K562 (cell line): ENCODE data around the gene DGCR6. TPM values are rescaled to one million over a fixed set of nuclear protein-coding genes. Genes with fewer than 3 reads are reported as not detected.
"Not testable (repeated sequence)": the region's sequence is repeated elsewhere in the genome, so short reads cannot be mapped to it uniquely, and the experiment has no call there.

Experiments used
- ATAC-seq: fragments of 200-7000 bp; cut with Tn5 transposase; 3 replicates; pipeline ENCODE4 v1.9.1; 2020; ENCODE audit warnings: moderate library complexity
- BruUV-seq: library from RNA; stranded (reverse); fragments of 400-500 nt; replicated peaks from 2 replicates; lab custom pipeline; 2021; lab: Mats Ljungman, UMichigan
- CTCF ChIA-PET: fragments of 300-600 bp; formaldehyde crosslinking; extraction: SDS; loops from one replicate; lab custom pipeline; 2021; ENCODE audit warnings: low intra/inter-chr PET ratio; lab: Yijun Ruan, JAX
- POLR2A ChIA-PET: fragments of 300-600, 350-650 bp; sonication (Branson Sonifier 250); formaldehyde crosslinking; extraction: SDS; loops from one replicate; lab custom pipeline; 2021; ENCODE audit warnings: antibody characterized with exemption, inconsistent platforms; lab: Yijun Ruan, JAX
- DNase-seq, 4 experiments: peaks; one replicate each; pipeline versions ENCODE4 v3.0.0 to v3.0.0-alpha.2; 2011 to 2018; ENCODE audit warnings: low spot score in 3 of 4, mixed read lengths in 3 of 4; ENCODE audit errors: extremely low read depth in 1 of 4
- FAIRE-seq: peaks from 2 replicates; lab custom pipeline; 2011; peaks lifted over from hg19 to GRCh38; lab: Jason Lieb, UNC
- H2AFZ ChIP-seq: 2 replicates; pipeline ENCODE4 v1.6.0; 2011; ENCODE audit warnings: low read depth, low read length, control low read depth, inconsistent platforms
- H3K27ac ChIP-seq: fragments of 200-600 bp; 3 replicates; pipeline ENCODE4 v1.8.0; 2011; ENCODE audit warnings: low read depth, mild to moderate bottlenecking, control low read depth, inconsistent platforms, low read length, moderate library complexity, mixed read lengths; ENCODE audit errors: extremely low read depth
- H3K27me3 ChIP-seq, 2 experiments: fragments of 300-600 bp in 1 of 2; 2 replicates in 1 of 2; 3 replicates in 1 of 2; pipeline versions ENCODE4 v1.6.0 to v1.8.0; 2011; ENCODE audit warnings: inconsistent platforms in 2 of 2, low read length in 2 of 2, mild to moderate bottlenecking in 1 of 2, mixed read lengths in 1 of 2, moderate library complexity in 1 of 2; ENCODE audit not compliant: control insufficient read depth in 2 of 2, insufficient read depth in 2 of 2
- H3K36me3 ChIP-seq: fragments of 300-600 bp; 3 replicates; pipeline ENCODE4 v1.8.0; 2011; ENCODE audit warnings: mild to moderate bottlenecking, low read length, inconsistent platforms; ENCODE audit not compliant: control insufficient read depth, insufficient read depth
- H3K4me1 ChIP-seq, 2 experiments: fragments of 200-600 bp in 1 of 2; replicated peaks in 1 of 2; 2 replicates in 1 of 2; 3 replicates in 1 of 2; pipeline versions ENCODE4 v1.5.1 to v1.8.0; 2011; ENCODE audit warnings: inconsistent platforms in 2 of 2, low read length in 2 of 2, mild to moderate bottlenecking in 1 of 2, mixed read lengths in 1 of 2, moderate library complexity in 1 of 2; ENCODE audit not compliant: control insufficient read depth in 2 of 2, insufficient read depth in 2 of 2
- H3K4me2 ChIP-seq: 2 replicates; pipeline ENCODE4 v1.6.1; 2011; ENCODE audit warnings: low read length, control low read depth, inconsistent platforms, mixed read lengths; ENCODE audit not compliant: insufficient read depth
- H3K4me3 ChIP-seq: fragments of 200-600 bp; sonication (generic), shearing (Covaris generic); 2 replicates; pipeline ENCODE4 v1.5.1; 2016; ENCODE audit warnings: control low read depth, inconsistent platforms
- H3K79me2 ChIP-seq: fragments of 200-600 bp; 3 replicates; pipeline ENCODE4 v1.8.0; 2011; ENCODE audit warnings: low read length, inconsistent platforms; ENCODE audit not compliant: control insufficient read depth, insufficient read depth
- H3K9ac ChIP-seq, 2 experiments: 2 replicates each; pipeline versions ENCODE4 v1.6.0 to v1.6.1; 2011; ENCODE audit warnings: low read depth in 2 of 2, low read length in 2 of 2, control low read depth in 1 of 2, inconsistent platforms in 1 of 2, mild to moderate bottlenecking in 1 of 2, mixed read lengths in 1 of 2; ENCODE audit not compliant: insufficient read depth in 1 of 2
- H3K9me1 ChIP-seq: one replicate; pipeline ENCODE4 v1.6.0; 2011; ENCODE audit warnings: inconsistent platforms, mild to moderate bottlenecking, low read length, moderate library complexity; ENCODE audit not compliant: control insufficient read depth, insufficient read depth
- H3K9me3 ChIP-seq: replicated peaks from 2 replicates; pipeline ENCODE4 v1.5.1; 2011; ENCODE audit warnings: low read depth, low read length, inconsistent platforms; ENCODE audit not compliant: control insufficient read depth, insufficient read depth
- H4K20me1 ChIP-seq: replicated peaks from 2 replicates; pipeline ENCODE4 v1.6.1; 2011; ENCODE audit warnings: low read length, inconsistent platforms, mixed read lengths; ENCODE audit not compliant: control insufficient read depth, insufficient read depth
- BRF2 ChIP-seq: IDR thresholded peaks from 3 replicates; pipeline ENCODE4 v1.6.1; 2011; ENCODE audit warnings: borderline replicate concordance, mild to moderate bottlenecking; ENCODE audit not compliant: insufficient read length, insufficient read depth
- DACH1 ChIP-seq: fragments of 450-650 bp; IDR thresholded peaks from 2 replicates; pipeline ENCODE4 v1.6.1; 2018; ENCODE audit not compliant: partially characterized antibody
- HDAC1 ChIP-seq, 2 experiments: fragments of 450-650 bp; IDR thresholded peaks; 2 replicates each; pipeline ENCODE4 v1.6.1; 2016 to 2017; ENCODE audit warnings: inconsistent platforms in 1 of 2, mild to moderate bottlenecking in 1 of 2, moderate library complexity in 1 of 2
- HES1 ChIP-seq: fragments of 450-650 bp; IDR thresholded peaks from 2 replicates; pipeline ENCODE4 v1.6.1; 2016; ENCODE audit warnings: low read depth, mild to moderate bottlenecking, moderate library complexity
- HNRNPUL1 ChIP-seq: fragments of 200-400 bp; formaldehyde crosslinking; IDR thresholded peaks from 2 replicates; pipeline ENCODE4 v1.6.1; 2017; ENCODE audit warnings: low read length
- HSF4 ChIP-seq: fragments of 250-450 bp; sonication (Bioruptor Pico); IDR thresholded peaks from 2 replicates; pipeline ENCODE4 v2.1.2; 2022; ENCODE audit warnings: mild to moderate bottlenecking, moderate library complexity, borderline replicate concordance
- MBD2 ChIP-seq: sonication (generic); IDR thresholded peaks from 2 replicates; pipeline ENCODE4 v1.6.1; 2016; ENCODE audit warnings: low read depth, borderline replicate concordance
- NFE2 ChIP-seq: IDR thresholded peaks from 2 replicates; pipeline ENCODE4 v1.6.1; 2014; ENCODE audit warnings: antibody characterized with exemption, low read depth
- POLR3A ChIP-seq: IDR thresholded peaks from 2 replicates; pipeline ENCODE4 v1.6.1; 2011; ENCODE audit warnings: borderline replicate concordance, mild to moderate bottlenecking, moderate library complexity; ENCODE audit not compliant: insufficient read length, insufficient read depth; ENCODE audit errors: extremely low read depth
- TAF1 ChIP-seq: IDR thresholded peaks from 2 replicates; pipeline ENCODE4 v1.6.1; 2011; ENCODE audit warnings: mild to moderate bottlenecking, low read length, moderate library complexity; ENCODE audit not compliant: insufficient read depth, control insufficient read depth, severe bottlenecking; ENCODE audit errors: extremely low read depth
- TCF7L2 ChIP-seq: fragments of 150-350 bp; IDR thresholded peaks from 2 replicates; pipeline ENCODE4 v1.6.1; 2016; ENCODE audit warnings: low read depth, mild to moderate bottlenecking, low read length, moderate library complexity
- WGBS: fragments of 100-300 bp; shearing (Covaris generic); methylation state at CpG from one replicate; pipeline ENCODE4 v1.1.6; 2016; ENCODE audit warnings: low coverage, mixed read lengths; ENCODE audit not compliant: insufficient coverage; ENCODE audit errors: missing lambda C conversion rate; 5-methylcytosine and 5-hydroxymethylcytosine counted together
- in situ Hi-C: fragments of 300-500 bp; cut with MboI; formaldehyde crosslinking; loops from 4 replicates; pipeline ENCODE4 v1.15.0; 2018; ENCODE audit warnings: inconsistent platforms, mixed read lengths
- intact Hi-C: fragments of 100-400 bp; cut with micrococcal nuclease; formaldehyde crosslinking; loops from 2 replicates; pipeline ENCODE4 v1.14.2; 2022
- polyA plus RNA-seq, 8 experiments: library from polyadenylated mRNA; depleted of rRNA in 4 of 8; stranded (reverse) in 5 of 8; unstranded in 3 of 8; fragments of >200 nt; fragmentation: Nextera tagmentation in 2 of 8; fragmentation: Illumina TruSeq in 1 of 8; extraction: Ambion mirVana in 2 of 8; extraction: Trizol in 1 of 8; gene quantifications; 2 replicates each; pipeline versions ENCODE4 v1.2.1 to v1.2.3, GENCODE V29; 2011 to 2014; ENCODE audit warnings: inconsistent platforms in 1 of 8, missing spikeins in 1 of 8
- total RNA-seq, 7 experiments: library from RNA; depleted of rRNA in 6 of 7; stranded (reverse); fragments of >200 nt in 6 of 7; fragmentation: Illumina TruSeq in 2 of 7; extraction: Trizol in 2 of 7; gene quantifications; 2 replicates each; pipeline versions ENCODE4 v1.2.1 to v1.2.3, GENCODE V29; 2011 to 2021; ENCODE audit warnings: low replicate concordance in 1 of 7

DGCR6 gene
- total and polyA plus RNA-seq, 9 of the 15 experiments (the other 6 are each of a cell fraction or from before 2014, with no cell fraction given), result 0.32 to 2.4 (median 1.7) TPM; not detected in 1

GRCh38 chr22:18888115-18888514, 18.0 kb upstream of the DGCR6 start:
- DNase-seq, result no peak
- intact Hi-C loops (no loop called here), in situ Hi-C loops (loop anchor here (25.0 kb wide), 1 partner anchor 726 kb away; the partner anchor contains the start of gene USP18)
- Histone ChIP-seq H2AFZ (no peak overlapping the region), H3K9me1 (no peaks in the 10 kb centered on the region), H3K36me3 (no peaks in the 10 kb centered on the region), H3K4me1 (no peaks in the 10 kb centered on the region), H3K27me3 (no peaks in the 10 kb centered on the region), H3K4me2 (no peak overlapping the region), H3K27ac (no peak overlapping the region), H3K9me3 (no peaks in the 10 kb centered on the region), H3K4me3 (no peak overlapping the region), H3K79me2 (no peaks in the 10 kb centered on the region), H4K20me1 (no peaks in the 10 kb centered on the region), H3K9ac (no peak overlapping the region)
- FAIRE-seq, result no peak
- ChIA-PET CTCF (no interaction called here), POLR2A (no interaction called here)
- WGBS, result no CpG with 5 or more reads among the region's 8 CpGs
- ATAC-seq, result no peak
- no peak for TF ChIP-seq HES1
- TF ChIP-seq TCF7L2, result no peak
- TF ChIP-seq NFE2, result no peak
- TF ChIP-seq BRF2, result no peak
- TF ChIP-seq MBD2, result no peak
- TF ChIP-seq HDAC1 (IDR thresholded peaks at IDR 0.05), result no peak
- TF ChIP-seq HSF4 (CRISPR knock-in tag), result no peak
- TF ChIP-seq TAF1, result no peak
- no peak for TF ChIP-seq POLR3A
- TF ChIP-seq DACH1, result no peak
- TF ChIP-seq HNRNPUL1, result no peak
- no TSS peak for BruUV-seq

DNA sequence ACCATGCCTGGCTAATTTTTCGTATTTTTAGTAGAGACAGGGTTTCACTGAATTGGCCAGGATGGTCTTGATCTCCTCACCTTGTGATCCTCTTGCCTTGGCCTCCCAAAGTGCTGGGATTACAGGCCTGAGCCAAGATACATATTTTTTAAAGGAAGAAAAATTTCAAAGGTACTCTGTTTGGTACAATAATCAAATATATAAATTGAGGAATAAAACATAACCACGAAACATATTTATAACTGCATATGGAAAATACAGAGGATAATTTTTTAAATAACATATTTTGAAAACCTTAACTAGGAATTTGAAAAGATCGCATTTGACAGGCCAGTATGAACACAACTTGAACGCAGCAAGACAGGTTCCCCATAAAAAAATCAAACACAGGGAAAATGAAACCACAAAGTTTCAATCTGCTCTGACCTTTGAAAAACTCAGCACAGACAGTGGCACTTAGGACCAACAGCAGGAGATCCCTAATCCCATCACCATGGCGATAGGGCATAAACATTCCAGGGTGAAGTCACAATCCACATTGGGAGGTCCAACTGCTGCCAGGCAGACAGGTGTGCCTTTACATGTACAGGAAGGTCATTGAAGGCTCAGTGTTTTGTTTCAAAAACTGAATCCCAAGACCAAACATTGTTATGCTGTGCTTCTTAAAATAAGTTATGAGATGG, 15.5 kb upstream of the DGCR6 start:
- ATAC-seq, CTCF ChIA-PET: not testable (repeated sequence)
- peak; percentile 79 for FAIRE-seq

More for the DNA sequence above, 15.5 kb upstream of the DGCR6 start:
- H3K9me3 ChIP-seq, H3K36me3 ChIP-seq, POLR2A ChIA-PET, H4K20me1 ChIP-seq, H3K9me1 ChIP-seq, H3K4me3 ChIP-seq, H2AFZ ChIP-seq, DNase-seq, H3K4me2 ChIP-seq, H3K79me2 ChIP-seq, BruUV-seq, H3K27me3 ChIP-seq, intact Hi-C loops, H3K4me1 ChIP-seq, H3K27ac ChIP-seq, H3K9ac ChIP-seq: not testable (repeated sequence)
- no CpG with 5 or more reads among the region's 5 CpGs for WGBS
- in situ Hi-C loops, result loop anchor here (25.0 kb wide), 1 partner anchor 728 kb away; the partner anchor contains the start of gene USP18
